Common myeloid progenitor, CD34-positive (primary cell): ENCODE data around the gene HYOU1. TPM values are rescaled to one million over a fixed set of nuclear protein-coding genes. Genes with fewer than 3 reads are reported as not detected.
"Not testable (repeated sequence)": the region's sequence is repeated elsewhere in the genome, so short reads cannot be mapped to it uniquely, and the experiment has no call there.

ENCODE experiments used
- CTCF ChIA-PET: fragments of 350-600 bp; sonication (Branson Sonifier 250); formaldehyde crosslinking; loops from one replicate; lab custom pipeline; 2021; ENCODE audit warnings: antibody characterized with exemption; lab: Charles Lee
- POLR2A ChIA-PET: fragments of 350-600 bp; sonication (Branson Sonifier 250); formaldehyde crosslinking; loops from one replicate; lab custom pipeline; 2021; ENCODE audit warnings: antibody characterized with exemption; lab: Charles Lee
- DNase-seq, 3 donors: peaks; one replicate each; pipeline versions ENCODE4 v3.0.0 to v3.0.0-alpha.2; 2013
- H3K27ac ChIP-seq, 2 experiments: 1 replicate in 1 of 2; 2 replicates in 1 of 2; pipeline ENCODE4 v1.7.0; 2013; ENCODE audit warnings: inconsistent platforms in 2 of 2, low read length in 2 of 2, mild to moderate bottlenecking in 2 of 2, low read depth in 1 of 2, moderate library complexity in 1 of 2; ENCODE audit not compliant: severe bottlenecking in 2 of 2, insufficient read depth in 1 of 2, poor library complexity in 1 of 2
- H3K27me3 ChIP-seq, 5 experiments: replicated peaks in 2 of 5; 1 replicate in 3 of 5; 2 replicates in 2 of 5; pipeline versions ENCODE4 v1.6.1 to v1.7.0; 2013; ENCODE audit warnings: low read length in 4 of 5, mild to moderate bottlenecking in 2 of 5, moderate library complexity in 2 of 5, inconsistent platforms in 1 of 5; ENCODE audit not compliant: insufficient read depth in 5 of 5, control insufficient read depth in 4 of 5
- H3K36me3 ChIP-seq, 4 experiments: 1 replicate in 2 of 4; 2 replicates in 2 of 4; pipeline versions ENCODE4 v1.6.1 to v1.7.0; 2013; ENCODE audit warnings: low read length in 3 of 4, control low read depth in 1 of 4, mild to moderate bottlenecking in 1 of 4; ENCODE audit not compliant: control insufficient read depth in 4 of 4, insufficient read depth in 4 of 4
- H3K4me1 ChIP-seq, 4 experiments: 1 replicate in 3 of 4; 2 replicates in 1 of 4; pipeline versions ENCODE4 v1.6.1 to v1.7.1; 2013; ENCODE audit warnings: low read length in 3 of 4, mild to moderate bottlenecking in 3 of 4, control low read depth in 1 of 4, inconsistent platforms in 1 of 4, moderate library complexity in 1 of 4; ENCODE audit not compliant: control insufficient read depth in 4 of 4, insufficient read depth in 4 of 4; ENCODE audit errors: control extremely low read depth in 1 of 4
- H3K4me3 ChIP-seq, 7 experiments: 1 replicate in 4 of 7; 2 replicates in 3 of 7; pipeline versions ENCODE4 v1.5.1 to v1.7.0; 2013; ENCODE audit warnings: mild to moderate bottlenecking in 7 of 7, low read length in 6 of 7, moderate library complexity in 6 of 7, inconsistent platforms in 2 of 7, low read depth in 2 of 7, control low read depth in 1 of 7; ENCODE audit not compliant: insufficient read depth in 4 of 7, control insufficient read depth in 1 of 7; ENCODE audit errors: extremely low read depth in 1 of 7
- H3K9me3 ChIP-seq, 5 experiments: 1 replicate in 4 of 5; 2 replicates in 1 of 5; pipeline versions ENCODE4 v1.6.1 to v1.7.1; 2013; ENCODE audit warnings: low read length in 4 of 5, mild to moderate bottlenecking in 2 of 5, inconsistent platforms in 1 of 5, low read depth in 1 of 5, moderate library complexity in 1 of 5; ENCODE audit not compliant: control insufficient read depth in 4 of 5, insufficient read depth in 2 of 5; ENCODE audit errors: control extremely low read depth in 1 of 5
- WGBS: methylation state at CpG from one replicate; pipeline ENCODE4 v1.1.5; 2013; ENCODE audit not compliant: insufficient coverage; 5-methylcytosine and 5-hydroxymethylcytosine counted together
- polyA plus RNA-seq: library from polyadenylated mRNA; unstranded; fragments of 120-200 nt; gene quantifications from one replicate; pipeline ENCODE4 v1.2.1, GENCODE V29; 2013

HYOU1 gene, protein sequence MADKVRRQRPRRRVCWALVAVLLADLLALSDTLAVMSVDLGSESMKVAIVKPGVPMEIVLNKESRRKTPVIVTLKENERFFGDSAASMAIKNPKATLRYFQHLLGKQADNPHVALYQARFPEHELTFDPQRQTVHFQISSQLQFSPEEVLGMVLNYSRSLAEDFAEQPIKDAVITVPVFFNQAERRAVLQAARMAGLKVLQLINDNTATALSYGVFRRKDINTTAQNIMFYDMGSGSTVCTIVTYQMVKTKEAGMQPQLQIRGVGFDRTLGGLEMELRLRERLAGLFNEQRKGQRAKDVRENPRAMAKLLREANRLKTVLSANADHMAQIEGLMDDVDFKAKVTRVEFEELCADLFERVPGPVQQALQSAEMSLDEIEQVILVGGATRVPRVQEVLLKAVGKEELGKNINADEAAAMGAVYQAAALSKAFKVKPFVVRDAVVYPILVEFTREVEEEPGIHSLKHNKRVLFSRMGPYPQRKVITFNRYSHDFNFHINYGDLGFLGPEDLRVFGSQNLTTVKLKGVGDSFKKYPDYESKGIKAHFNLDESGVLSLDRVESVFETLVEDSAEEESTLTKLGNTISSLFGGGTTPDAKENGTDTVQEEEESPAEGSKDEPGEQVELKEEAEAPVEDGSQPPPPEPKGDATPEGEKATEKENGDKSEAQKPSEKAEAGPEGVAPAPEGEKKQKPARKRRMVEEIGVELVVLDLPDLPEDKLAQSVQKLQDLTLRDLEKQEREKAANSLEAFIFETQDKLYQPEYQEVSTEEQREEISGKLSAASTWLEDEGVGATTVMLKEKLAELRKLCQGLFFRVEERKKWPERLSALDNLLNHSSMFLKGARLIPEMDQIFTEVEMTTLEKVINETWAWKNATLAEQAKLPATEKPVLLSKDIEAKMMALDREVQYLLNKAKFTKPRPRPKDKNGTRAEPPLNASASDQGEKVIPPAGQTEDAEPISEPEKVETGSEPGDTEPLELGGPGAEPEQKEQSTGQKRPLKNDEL
- polyA plus RNA-seq: 50.9 TPM

DNA sequence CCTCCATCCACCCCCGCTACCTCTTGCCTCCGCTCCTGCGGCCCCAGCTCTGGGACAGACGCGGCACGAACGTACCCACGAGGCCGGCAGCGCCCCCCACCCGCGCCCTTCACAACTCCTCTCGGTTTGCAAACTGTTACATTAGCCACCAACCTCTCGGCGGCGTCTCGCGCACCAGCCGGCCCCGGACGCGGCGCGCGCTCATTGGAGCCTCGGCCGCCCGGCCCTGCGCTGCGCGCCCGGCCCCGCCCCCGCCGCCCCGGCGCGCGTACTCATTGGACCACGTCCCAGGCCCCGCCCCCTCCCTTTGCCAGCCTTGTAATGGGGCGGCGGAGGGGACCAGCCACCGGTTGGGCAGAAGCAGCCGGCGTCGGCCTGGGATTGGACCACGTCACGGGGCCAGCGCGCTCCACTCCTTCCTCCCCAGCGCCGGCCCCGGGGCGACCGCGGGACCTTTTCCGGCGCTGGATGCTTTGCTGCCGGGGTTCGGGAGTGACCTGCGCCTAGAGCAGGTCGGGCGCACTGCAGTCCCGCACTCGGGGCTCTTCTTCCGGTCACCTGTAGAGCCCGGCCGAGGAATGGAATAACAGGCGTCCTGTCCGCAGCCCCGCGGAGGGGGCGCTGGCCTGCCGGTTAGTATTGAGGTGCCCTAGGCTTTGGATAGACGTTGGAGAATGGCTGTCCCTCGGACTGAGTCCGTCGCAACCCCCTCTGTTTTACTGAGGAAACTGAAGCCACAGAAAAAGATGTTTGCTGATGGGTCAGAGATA lies at the start of gene HYOU1:
TSS of gene HYOU1 (minus strand) at position 206 of the 770 bp plus-strand sequence. CDS start 1,045 bp downstream, outside the sequence.
- under 1% methylated on average over 70 of the region's 79 CpGs for WGBS
- peak within 1 kb of the TSS; percentile 89 to 95 for H3K27ac ChIP-seq
- peaks cover 4 to 22% (median 19%) of the 10 kb centered on the region in 4 experiments for H3K4me1 ChIP-seq
- no peaks in the 10 kb centered on the region for H3K27me3 ChIP-seq
- DNase-seq: peak; percentile 96 to 98 (median 98)
- H3K36me3 ChIP-seq: peaks cover 10 to 35% (median 29%) of the 10 kb centered on the region in 4 experiments
- H3K9me3 ChIP-seq: no peaks in the 10 kb centered on the region
- POLR2A ChIA-PET: interaction anchor here (1.0 to 4.9 kb wide), 7 partner anchors 10 to 45 kb away, joined by 3 to 36 read pairs (median 9); partner anchors contain the start of genes DPAGT1, RPS25, TRAPPC4 and VPS11
- H3K4me3 ChIP-seq: peak within 1 kb of the TSS; percentile 63 to 92 (median 79)
- CTCF ChIA-PET: interaction anchor here (0.8 to 5.1 kb wide), 11 partner anchors 9 to 139 kb away, joined by 3 to 36 read pairs (median 5); partner anchors contain the start of genes SLC37A4 and VPS11

DNA sequence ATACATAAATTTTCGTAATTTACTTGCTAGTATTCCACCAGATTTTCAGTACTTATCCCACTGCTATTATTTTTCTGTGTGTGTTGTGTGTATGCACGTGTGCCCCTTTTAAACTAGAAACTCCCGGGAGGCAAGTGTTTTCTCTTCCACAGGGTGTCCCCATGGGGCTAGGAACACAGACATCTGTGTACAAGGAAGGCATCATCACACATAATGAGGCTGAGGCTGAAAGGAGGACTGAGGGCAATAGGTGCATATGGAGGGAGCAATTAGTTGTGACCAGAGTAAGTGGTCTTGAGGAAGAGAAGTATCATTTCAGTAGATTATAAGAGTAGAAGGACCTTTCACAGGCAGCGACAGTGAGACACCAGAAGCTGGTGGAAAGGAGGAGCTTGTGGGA lies 46.8 kb upstream of the HYOU1 start:
- CTCF ChIA-PET: interaction anchor here (0.6 to 3.6 kb wide), 2 partner anchors 21 to 92 kb away, joined by 3 to 12 read pairs; no protein-coding TSS in a partner anchor
- Histone ChIP-seq H3K9me3 (no peaks in the 10 kb centered on the region), H3K27me3 (no peaks in the 10 kb centered on the region), H3K4me3 (no peak overlapping the region), H3K27ac (no peak overlapping the region), H3K36me3 (peaks cover 0 to 1% (median under 1%) of the 10 kb centered on the region in 4 experiments), H3K4me1 (peaks cover 13 to 54% (median 49%) of the 10 kb centered on the region in 4 experiments)
- DNase-seq: no peak
- POLR2A ChIA-PET: no interaction called here
- 62% methylated on average over 3 of the region's 4 CpGs for WGBS

DNA sequence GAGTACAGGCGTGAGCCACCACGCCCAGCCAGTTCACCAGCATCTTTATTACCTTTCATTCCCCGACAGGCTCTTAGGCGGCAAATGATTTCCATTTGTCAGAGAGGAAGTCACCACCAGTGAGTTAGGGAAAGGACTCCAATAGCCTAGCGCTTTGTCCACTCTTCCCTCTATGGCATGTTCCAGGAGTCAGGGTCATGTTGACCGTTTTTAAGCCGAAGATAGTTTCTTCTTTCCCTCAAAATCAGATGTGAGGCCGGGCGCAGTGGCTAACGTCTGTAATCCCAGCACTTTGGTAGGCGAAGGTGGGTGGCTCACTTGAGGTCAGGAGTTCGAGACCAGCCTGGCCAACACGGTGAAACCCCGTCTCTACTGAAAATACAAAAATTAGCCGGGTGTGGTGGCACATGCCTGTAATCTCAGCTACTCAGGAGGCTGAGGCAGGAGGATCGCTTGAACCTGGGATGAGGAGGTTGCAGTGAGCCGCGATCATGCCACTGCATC lies 46.2 kb upstream of the HYOU1 start:
- POLR2A ChIA-PET: not testable (repeated sequence)

DNA sequence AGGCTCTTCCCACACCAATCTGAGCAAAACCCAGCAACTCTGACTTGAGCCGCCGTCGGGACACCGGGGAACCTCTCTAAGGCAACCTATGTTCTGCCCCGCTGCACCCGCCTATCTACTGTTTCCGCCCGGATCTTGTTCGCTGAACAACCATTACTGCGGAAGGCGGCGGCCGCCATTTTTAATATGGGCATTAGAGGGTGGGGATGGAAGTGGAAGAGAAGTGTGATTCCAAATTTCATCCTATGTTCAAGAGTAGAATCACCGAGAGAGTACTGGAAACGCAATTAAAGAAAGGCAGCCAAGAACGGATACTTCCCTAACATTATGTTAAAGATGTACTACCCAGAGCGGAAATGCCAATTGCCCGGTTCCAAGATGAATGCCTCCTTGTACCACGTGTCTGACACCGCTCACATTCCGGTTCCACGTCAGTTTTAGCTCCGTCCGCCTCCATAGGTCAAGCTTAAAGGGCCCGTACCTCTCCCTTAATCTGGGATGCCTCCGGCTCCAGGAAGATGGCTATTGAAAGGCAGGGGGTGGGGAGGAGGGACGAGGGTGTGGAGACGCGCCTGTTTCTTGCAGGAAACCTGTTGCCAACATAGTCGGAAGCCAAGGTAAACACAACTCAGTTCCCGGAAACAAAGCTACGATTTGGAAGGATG lies 44.9 kb upstream of the HYOU1 start, which contains the start of gene DPAGT1:
TSS of gene DPAGT1 (minus strand) at position 95 of the 665 bp plus-strand sequence. CDS start 198 bp downstream, outside the sequence.
- POLR2A ChIA-PET: interaction anchor here (0.6 to 1.2 kb wide), 4 partner anchors 10 to 787 kb away, joined by 3 to 7 read pairs (median 3); partner anchors contain the start of gene HYOU1
- Histone ChIP-seq H3K27me3 (no peaks in the 10 kb centered on the region), H3K27ac (peak within 1 kb of the TSS; percentile 93 to 96), H3K4me1 (peaks cover 7 to 42% (median 36%) of the 10 kb centered on the region in 4 experiments), H3K36me3 (peaks cover 8 to 21% (median 14%) of the 10 kb centered on the region in 4 experiments), H3K9me3 (no peaks in the 10 kb centered on the region), H3K4me3 (peak within 1 kb of the TSS; percentile 79 to 97 (median 93))
- CTCF ChIA-PET: interaction anchor here (0.9 to 2.1 kb wide), 12 partner anchors 10 to 105 kb away, joined by 3 to 7 read pairs (median 4); partner anchors contain the start of gene VPS11
- DNase-seq: peak; percentile 92 to 94 (median 93)
- WGBS: 0% methylated on average over 25 of the region's 32 CpGs

More for the DNA sequence above, 46.2 kb upstream of the HYOU1 start:
- 95% methylated on average over 16 of the region's 18 CpGs for WGBS
- H3K27ac ChIP-seq, H3K36me3 ChIP-seq, DNase-seq, H3K9me3 ChIP-seq, H3K27me3 ChIP-seq: not testable (repeated sequence)
- Histone ChIP-seq H3K4me3 (peak overlapping the region in 2 of 7 experiments; percentile 32 to 86), H3K4me1 (peaks cover 8 to 48% (median 43%) of the 10 kb centered on the region in 4 experiments)
- CTCF ChIA-PET: interaction anchor here (0.9 to 2.1 kb wide), 7 partner anchors 11 to 80 kb away, joined by 3 to 7 read pairs (median 4); partner anchors contain the start of gene VPS11

DNA sequence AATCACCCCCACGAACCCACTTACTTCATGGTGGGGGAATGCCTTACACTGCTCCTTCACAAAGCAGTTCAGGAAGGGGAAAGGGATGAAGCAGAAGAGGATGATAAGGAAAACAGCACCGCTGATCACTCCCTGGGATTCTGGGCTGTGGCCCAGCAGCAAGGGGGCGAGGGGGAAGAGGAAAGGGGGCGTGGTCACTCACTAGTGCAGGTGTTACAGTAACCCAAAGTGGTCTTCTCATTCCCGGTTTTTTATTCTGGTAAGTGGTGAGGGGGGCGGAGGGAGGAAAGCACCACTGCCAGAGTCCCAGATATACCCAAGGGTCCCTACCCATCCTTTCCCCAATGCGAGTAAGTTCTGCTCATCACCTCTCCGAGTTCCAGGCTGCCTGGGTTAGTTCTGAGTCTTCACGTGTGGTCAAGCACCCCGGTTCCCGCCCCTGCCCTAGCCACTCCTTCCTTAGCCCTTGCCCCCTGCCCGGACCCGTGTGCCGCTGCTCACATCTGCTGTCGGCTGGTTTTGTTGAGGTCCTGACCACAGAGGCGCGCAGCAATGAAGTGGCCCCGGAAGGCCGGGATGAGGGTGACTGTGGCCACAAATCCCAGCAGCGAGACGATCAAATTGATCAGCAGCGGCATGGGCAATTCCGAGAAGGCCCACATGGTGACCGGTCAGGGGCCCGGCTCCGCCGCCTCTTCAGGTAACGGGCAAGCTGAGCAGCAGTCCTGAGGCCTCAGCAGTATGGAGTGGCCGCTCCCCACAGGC lies 44.2 kb upstream of the HYOU1 start:
- H3K4me1 ChIP-seq: peaks cover 2 to 38% (median 29%) of the 10 kb centered on the region in 4 experiments
- no peaks in the 10 kb centered on the region for H3K27me3 ChIP-seq
- POLR2A ChIA-PET: interaction anchor here (0.6 to 1.2 kb wide), 2 partner anchors 44 to 673 kb away, joined by 3 to 7 read pairs; partner anchors contain the start of gene HYOU1
- H3K9me3 ChIP-seq: no peaks in the 10 kb centered on the region
- peaks cover 8 to 27% (median 17%) of the 10 kb centered on the region in 4 experiments for H3K36me3 ChIP-seq
- DNase-seq: no peak
- peak overlapping the region; percentile 93 to 96 for H3K27ac ChIP-seq
- CTCF ChIA-PET: interaction anchor here (0.6 to 4.6 kb wide), 11 partner anchors 9 to 104 kb away, joined by 3 to 20 read pairs (median 4); partner anchors contain the start of gene VPS11
- 1% methylated on average over 26 of the region's 29 CpGs for WGBS
- H3K4me3 ChIP-seq: peak overlapping the region; percentile 79 to 97 (median 93)
